Trophoblast cell (in vitro differentiated cells and primary cell): ENCODE results near the gene C17orf50.

Source experiments
- DNase-seq, 2 donors: peaks; one replicate each; pipeline ENCODE4 v3.0.0-alpha.2; 2016
- H2AFZ ChIP-seq: 2 replicates; pipeline ENCODE4 v1.6.1; 2013; ENCODE audit warnings: low read length, moderate library complexity, mild to moderate bottlenecking; ENCODE audit not compliant: insufficient read depth, poor library complexity
- H2AK5ac ChIP-seq: 2 replicates; pipeline ENCODE4 v1.6.1; 2013; ENCODE audit warnings: mild to moderate bottlenecking, low read length
- H2BK120ac ChIP-seq: 2 replicates; pipeline ENCODE4 v1.6.1; 2013; ENCODE audit warnings: low read length, mild to moderate bottlenecking, moderate library complexity; ENCODE audit not compliant: insufficient read depth, poor library complexity
- H2BK12ac ChIP-seq: 2 replicates; pipeline ENCODE4 v1.6.1; 2013; ENCODE audit warnings: mild to moderate bottlenecking, low read length, moderate library complexity
- H2BK5ac ChIP-seq: 2 replicates; pipeline ENCODE4 v1.6.1; 2013; ENCODE audit warnings: low read length, low read depth, moderate library complexity, mild to moderate bottlenecking; ENCODE audit not compliant: poor library complexity
- H3K14ac ChIP-seq: 2 replicates; pipeline ENCODE4 v1.6.1; 2013; ENCODE audit warnings: mild to moderate bottlenecking, low read length
- H3K18ac ChIP-seq: 2 replicates; pipeline ENCODE4 v1.6.1; 2013; ENCODE audit warnings: mild to moderate bottlenecking, low read length
- H3K23ac ChIP-seq: 2 replicates; pipeline ENCODE4 v1.6.1; 2013; ENCODE audit warnings: low read length
- H3K27ac ChIP-seq: 2 replicates; pipeline ENCODE4 v1.5.1; 2013; ENCODE audit warnings: low read depth, mild to moderate bottlenecking, inconsistent platforms, low read length, moderate library complexity
- H3K27me3 ChIP-seq: 2 replicates; pipeline ENCODE4 v1.6.1; 2013; ENCODE audit warnings: inconsistent platforms, mild to moderate bottlenecking, low read length, moderate library complexity; ENCODE audit not compliant: insufficient read depth
- H3K36me3 ChIP-seq, 2 experiments: 1 replicate in 1 of 2; 2 replicates in 1 of 2; pipeline ENCODE4 v1.6.1; 2013; ENCODE audit warnings: low read length in 2 of 2, mild to moderate bottlenecking in 2 of 2, moderate library complexity in 1 of 2; ENCODE audit not compliant: insufficient read depth in 2 of 2, control insufficient read depth in 1 of 2
- H3K4ac ChIP-seq: 2 replicates; pipeline ENCODE4 v1.6.1; 2013; ENCODE audit warnings: low read depth, mild to moderate bottlenecking, low read length, moderate library complexity
- H3K4me1 ChIP-seq, 2 experiments: 1 replicate in 1 of 2; 2 replicates in 1 of 2; pipeline ENCODE4 v1.6.1; 2013; ENCODE audit warnings: low read length in 2 of 2, mild to moderate bottlenecking in 2 of 2, moderate library complexity in 1 of 2; ENCODE audit not compliant: insufficient read depth in 2 of 2, control insufficient read depth in 1 of 2
- H3K4me2 ChIP-seq: 2 replicates; pipeline ENCODE4 v1.6.1; 2013; ENCODE audit warnings: inconsistent platforms, mild to moderate bottlenecking, low read length, moderate library complexity
- H3K4me3 ChIP-seq: 2 replicates; pipeline ENCODE4 v1.5.1; 2013; ENCODE audit warnings: mild to moderate bottlenecking, low read depth, low read length, inconsistent platforms
- H3K79me1 ChIP-seq: one replicate; pipeline ENCODE4 v1.6.1; 2013; ENCODE audit warnings: low read length
- H3K79me2 ChIP-seq: 2 replicates; pipeline ENCODE4 v1.6.1; 2013; ENCODE audit warnings: low read length, mild to moderate bottlenecking; ENCODE audit not compliant: control insufficient read depth, insufficient read depth, poor library complexity
- H3K9ac ChIP-seq: 2 replicates; pipeline ENCODE4 v1.6.1; 2013; ENCODE audit warnings: mild to moderate bottlenecking, low read length
- H3K9me3 ChIP-seq: 2 replicates; pipeline ENCODE4 v1.6.1; 2013; ENCODE audit warnings: low read depth, mild to moderate bottlenecking, control low read depth, inconsistent platforms, low read length; ENCODE audit not compliant: insufficient read depth
- H4K12ac ChIP-seq: 2 replicates; pipeline ENCODE4 v1.6.1; 2013; ENCODE audit warnings: low read depth, mild to moderate bottlenecking, low read length, moderate library complexity
- H4K8ac ChIP-seq: 2 replicates; pipeline ENCODE4 v1.6.1; 2013; ENCODE audit warnings: low read depth, mild to moderate bottlenecking, low read length, moderate library complexity
- H4K91ac ChIP-seq: one replicate; pipeline ENCODE4 v1.6.1; 2013; ENCODE audit warnings: low read depth, mild to moderate bottlenecking, low read length, moderate library complexity
- WGBS: extraction: QIAGEN DNeasy Blood & Tissue Kit; methylation state at CpG from one replicate; pipeline ENCODE4 v1.1.7; 2013; ENCODE audit warnings: missing lambda C conversion rate; ENCODE audit not compliant: insufficient read length, insufficient coverage; ENCODE audit errors: extremely low coverage; 5-methylcytosine and 5-hydroxymethylcytosine counted together

C17orf50 gene

DNA sequence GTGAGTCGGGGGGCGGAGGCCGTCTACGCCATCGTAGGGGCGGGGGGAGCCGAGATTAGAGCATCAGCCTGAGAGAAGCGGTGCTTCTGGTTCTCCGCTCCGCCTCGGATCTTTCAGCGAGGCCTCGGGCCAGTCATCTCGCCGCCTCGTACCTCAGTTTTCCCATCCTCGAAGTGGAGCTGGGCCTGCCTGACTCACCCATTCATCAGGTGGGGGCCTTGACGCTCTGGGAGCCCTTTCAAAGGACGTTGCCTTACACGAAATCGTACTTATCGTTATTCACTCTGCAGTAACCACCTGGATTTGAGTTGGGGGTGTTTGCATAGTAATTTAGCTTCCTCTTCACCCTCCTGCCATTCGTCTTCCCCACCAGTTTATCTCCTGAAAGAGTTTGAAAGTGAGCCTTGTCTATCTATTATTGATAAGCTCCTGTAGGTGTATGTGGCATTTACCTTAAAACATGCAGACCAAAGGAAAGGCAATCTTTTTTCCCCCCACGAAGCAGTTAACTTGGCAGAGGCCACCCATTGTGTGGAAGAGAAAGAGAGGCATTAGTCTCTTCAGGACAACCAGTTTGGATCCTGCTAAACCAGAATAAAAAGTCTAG is 49.3 kb downstream of the C17orf50 start:
- H3K27me3 ChIP-seq = no peaks in the 10 kb centered on the region
- peaks cover 17% of the 10 kb centered on the region for H3K79me2 ChIP-seq
- no peaks in the 10 kb centered on the region for H3K36me3 ChIP-seq
- H4K8ac ChIP-seq = peak overlapping the region; percentile 86
- peak overlapping the region; percentile 92 for H3K18ac ChIP-seq
- peak overlapping the region; percentile 10 for H2BK5ac ChIP-seq
- H3K4me2 ChIP-seq = peak overlapping the region; percentile 86
- no peak overlapping the region for H4K12ac ChIP-seq
- H2BK120ac ChIP-seq = peak overlapping the region; percentile 16
- peak overlapping the region; percentile 98 for H3K4me3 ChIP-seq
- H2BK12ac ChIP-seq = no peak overlapping the region
- H2AK5ac ChIP-seq = no peak overlapping the region
- peak overlapping the region; percentile 95 for H3K27ac ChIP-seq
- H3K4me1 ChIP-seq = peaks cover 3 to 5% of the 10 kb centered on the region in 2 experiments
- DNase-seq = peak; percentile 20 to 41
- peak overlapping the region; percentile 62 for H4K91ac ChIP-seq
- H3K23ac ChIP-seq = no peak overlapping the region
- peak overlapping the region; percentile 26 for H2AFZ ChIP-seq
- peaks cover 8% of the 10 kb centered on the region for H3K79me1 ChIP-seq
- peaks cover 1% of the 10 kb centered on the region for H3K9me3 ChIP-seq
- peak overlapping the region; percentile 80 for H3K14ac ChIP-seq
- H3K4ac ChIP-seq = peak overlapping the region; percentile 64
- whole genome bisulfite sequencing = no CpG with 5 or more reads among the region's 24 CpGs
- peak overlapping the region; percentile 99 for H3K9ac ChIP-seq

GRCh38 chr17:35811759-35812158 is 51.1 kb downstream of the C17orf50 start:
- Histone ChIP-seq H3K9me3 (no peaks in the 10 kb centered on the region), H3K79me1 (peaks cover 8% of the 10 kb centered on the region), H4K91ac (no peak overlapping the region), H3K79me2 (peaks cover 18% of the 10 kb centered on the region), H3K27ac (no peak overlapping the region), H3K4me1 (peaks cover 3 to 5% of the 10 kb centered on the region in 2 experiments), H3K4ac (peak overlapping the region; percentile 98), H2BK5ac (no peak overlapping the region), H3K9ac (no peak overlapping the region), H3K4me2 (no peak overlapping the region), H3K36me3 (peaks cover 3 to 4% of the 10 kb centered on the region in 2 experiments), H3K18ac (no peak overlapping the region), H2AFZ (no peak overlapping the region), H4K8ac (no peak overlapping the region), H2AK5ac (no peak overlapping the region), H3K23ac (no peak overlapping the region), H2BK12ac (no peak overlapping the region), H2BK120ac (no peak overlapping the region), H3K4me3 (no peak overlapping the region), H3K14ac (no peak overlapping the region), H4K12ac (no peak overlapping the region), H3K27me3 (no peaks in the 10 kb centered on the region)
- WGBS = no CpG with 5 or more reads among the region's 6 CpGs
- DNase-seq = no peak

GRCh38 chr17:35812456-35812855 is 51.8 kb downstream of the C17orf50 start:
- no peak overlapping the region for H3K18ac ChIP-seq
- no peak overlapping the region for H3K27ac ChIP-seq
- H3K9me3 ChIP-seq = no peaks in the 10 kb centered on the region
- peaks cover 3 to 5% of the 10 kb centered on the region in 2 experiments for H3K4me1 ChIP-seq
- H2BK12ac ChIP-seq = no peak overlapping the region
- peak in 1 of 2 donors; percentile 59 for DNase-seq
- no peak overlapping the region for H4K91ac ChIP-seq
- no peak overlapping the region for H3K4me3 ChIP-seq
- no peak overlapping the region for H3K23ac ChIP-seq
- peaks cover 8% of the 10 kb centered on the region for H3K79me1 ChIP-seq
- no CpG with 5 or more reads among the region's 5 CpGs for WGBS
- H3K4ac ChIP-seq = peak overlapping the region; percentile 85
- no peak overlapping the region for H2BK5ac ChIP-seq
- no peak overlapping the region for H2AK5ac ChIP-seq
- no peak overlapping the region for H2BK120ac ChIP-seq
- H2AFZ ChIP-seq = no peak overlapping the region
- no peaks in the 10 kb centered on the region for H3K27me3 ChIP-seq
- no peak overlapping the region for H4K12ac ChIP-seq
- peaks cover 3 to 8% of the 10 kb centered on the region in 2 experiments for H3K36me3 ChIP-seq
- H3K14ac ChIP-seq = no peak overlapping the region
- H3K79me2 ChIP-seq = peaks cover 19% of the 10 kb centered on the region
- no peak overlapping the region for H3K9ac ChIP-seq
- no peak overlapping the region for H4K8ac ChIP-seq
- H3K4me2 ChIP-seq = no peak overlapping the region
